NCI-H345 treated with DMSO at 0.1 percent for 48 hours (cell line): ENCODE data around the gene AASS.
"Not testable (repeated sequence)": the region's sequence is repeated elsewhere in the genome, so short reads cannot be mapped to it uniquely, and the experiment has no call there.

Experiments
- DNase-seq: peaks from one replicate; lab custom pipeline; 2025; ENCODE audit not compliant: unreplicated experiment; lab: John Stamatoyannopoulos, UW

Gene AASS

GRCh38 chr7:122143751-122144711 is at the start of gene AASS:
TSS of gene AASS (minus strand) at chr7:122144249. CDS start at chr7:122133726, 10,523 bp downstream.
- DNase-seq, result peak; percentile 90

GRCh38 chr7:122188785-122189184 is 44.7 kb upstream of the AASS start:
- no peak for DNase-seq

- DNase-seq, result no peak
These were observed 39.1 kb upstream of the AASS start for GRCh38 chr7:122183106-122183505.

- no peak for DNase-seq
These were observed 38.0 kb upstream of the AASS start for GRCh38 chr7:122182081-122182480.

GRCh38 chr7:122172144-122172543 is 28.1 kb upstream of the AASS start:
- DNase-seq, result not testable (repeated sequence)

- no peak for DNase-seq
These were observed 22.7 kb upstream of the AASS start for GRCh38 chr7:122166740-122167139.

- no peak for DNase-seq
These were observed 22.2 kb upstream of the AASS start for GRCh38 chr7:122166275-122166674.

- DNase-seq, result no peak
These were observed 17.6 kb upstream of the AASS start for GRCh38 chr7:122161628-122162027.

GRCh38 chr7:122155566-122155965 is 11.5 kb upstream of the AASS start:
- DNase-seq, result no peak

- DNase-seq, result no peak
These were observed 4.8 kb upstream of the AASS start for GRCh38 chr7:122148878-122149277.

- no peak for DNase-seq
These were observed 4.0 kb upstream of the AASS start for GRCh38 chr7:122148081-122148480.

- DNase-seq, result no peak
These were observed 2.0 kb upstream of the AASS start for GRCh38 chr7:122145937-122146645.

- DNase-seq, result no peak
These were observed 686 bp downstream of the AASS start for GRCh38 chr7:122143376-122143750.

GRCh38 chr7:122140918-122141317 is 3.1 kb downstream of the AASS start:
- no peak for DNase-seq

GRCh38 chr7:122137251-122138077 is 6.6 kb downstream of the AASS start:
- no peak for DNase-seq

- no peak for DNase-seq
These were observed 7.3 kb downstream of the AASS start for GRCh38 chr7:122136639-122137245.

- DNase-seq, result no peak
These were observed 8.0 kb downstream of the AASS start for GRCh38 chr7:122136078-122136477.

- DNase-seq, result no peak
These were observed 8.8 kb downstream of the AASS start for GRCh38 chr7:122135275-122135674.

- not testable (repeated sequence) for DNase-seq
These were observed 9.3 kb downstream of the AASS start for GRCh38 chr7:122134793-122135192.

- no peak for DNase-seq
These were observed 10.6 kb downstream of the AASS start for GRCh38 chr7:122133477-122133876.

GRCh38 chr7:122132341-122132740 is 11.7 kb downstream of the AASS start:
- no peak for DNase-seq
